Measurements from ENCODE around the gene ZNF248. TPM values are rescaled to one million over a fixed set of nuclear protein-coding genes. Genes with fewer than 3 reads are reported as not detected.

Gene ZNF248
- total RNA-seq, 1 donor from 2014 or later = not detected

DNA sequence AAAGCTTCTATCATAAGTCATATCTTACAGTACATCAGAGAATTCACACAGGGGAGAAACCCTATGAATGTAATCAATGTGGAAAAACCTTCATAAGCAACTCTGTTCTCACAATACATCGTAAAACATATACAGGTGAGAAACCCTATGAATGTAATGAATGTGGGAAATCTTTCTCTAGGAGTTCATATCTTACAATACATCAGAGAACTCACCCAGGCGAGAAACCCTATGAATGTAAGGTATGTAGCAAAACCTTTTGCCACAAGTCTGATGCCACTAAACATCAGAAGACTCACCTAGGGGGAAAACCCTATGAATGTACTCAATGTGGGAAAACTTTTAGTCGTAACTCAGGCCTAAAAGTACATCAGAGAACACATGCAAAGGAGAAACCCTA lies 38.3 kb upstream of the ZNF248 start:
- Histone ChIP-seq H3F3A (ENCODE audit: low read depth) (no peaks in the 10 kb centered on the region), H3K36me3 (no peaks in the 10 kb centered on the region), H2AFZ (replicated peaks) (no peak overlapping the region), H3K4me3 (no peak overlapping the region), H4K20me1 (ENCODE audit: low read depth) (no peaks in the 10 kb centered on the region), H3K9me3 (ENCODE audit: low read depth) (peaks cover 37% of the 10 kb centered on the region), H3K27ac (no peak overlapping the region), H3K27me3 (no peaks in the 10 kb centered on the region), H3K9ac (no peak overlapping the region), H3K79me2 (ENCODE audit: low read depth) (no peaks in the 10 kb centered on the region), H3K4me1 (no peaks in the 10 kb centered on the region), H3K4me2 (no peak overlapping the region)
- Mint-ChIP-seq H3K36me3 (no peaks in the 10 kb centered on the region), H3K4me1 (no peaks in the 10 kb centered on the region), H3K27ac (no peak overlapping the region), H3K4me3 (no peak overlapping the region), H3K27me3 (ENCODE audit: insufficient read depth, low read depth) (no peaks in the 10 kb centered on the region), H3K9me3 (peaks cover 28% of the 10 kb centered on the region)
- DNase-seq (ENCODE audit: low spot score) = no peak
- TF ChIP-seq, protein P1, sequence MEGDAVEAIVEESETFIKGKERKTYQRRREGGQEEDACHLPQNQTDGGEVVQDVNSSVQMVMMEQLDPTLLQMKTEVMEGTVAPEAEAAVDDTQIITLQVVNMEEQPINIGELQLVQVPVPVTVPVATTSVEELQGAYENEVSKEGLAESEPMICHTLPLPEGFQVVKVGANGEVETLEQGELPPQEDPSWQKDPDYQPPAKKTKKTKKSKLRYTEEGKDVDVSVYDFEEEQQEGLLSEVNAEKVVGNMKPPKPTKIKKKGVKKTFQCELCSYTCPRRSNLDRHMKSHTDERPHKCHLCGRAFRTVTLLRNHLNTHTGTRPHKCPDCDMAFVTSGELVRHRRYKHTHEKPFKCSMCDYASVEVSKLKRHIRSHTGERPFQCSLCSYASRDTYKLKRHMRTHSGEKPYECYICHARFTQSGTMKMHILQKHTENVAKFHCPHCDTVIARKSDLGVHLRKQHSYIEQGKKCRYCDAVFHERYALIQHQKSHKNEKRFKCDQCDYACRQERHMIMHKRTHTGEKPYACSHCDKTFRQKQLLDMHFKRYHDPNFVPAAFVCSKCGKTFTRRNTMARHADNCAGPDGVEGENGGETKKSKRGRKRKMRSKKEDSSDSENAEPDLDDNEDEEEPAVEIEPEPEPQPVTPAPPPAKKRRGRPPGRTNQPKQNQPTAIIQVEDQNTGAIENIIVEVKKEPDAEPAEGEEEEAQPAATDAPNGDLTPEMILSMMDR (IDR thresholded peaks at IDR 0.05) = no peak
- TF ChIP-seq EZH2 (IDR thresholded peaks at IDR 0.05) (no peak), EZH2phosphoT487 (IDR thresholded peaks at IDR 0.05) (no peak)

- H3K27ac Mint-ChIP-seq = no peak overlapping the region
- Histone ChIP-seq H3K9ac (no peak overlapping the region), H2AFZ (replicated peaks) (no peak overlapping the region), H4K20me1 (ENCODE audit: low read depth) (no peaks in the 10 kb centered on the region), H3K27me3 (no peaks in the 10 kb centered on the region), H3K4me2 (no peak overlapping the region), H3K9me3 (ENCODE audit: low read depth) (peaks cover 28% of the 10 kb centered on the region), H3K4me3 (no peak overlapping the region), H3F3A (ENCODE audit: low read depth) (no peaks in the 10 kb centered on the region), H3K79me2 (ENCODE audit: low read depth) (no peaks in the 10 kb centered on the region), H3K36me3 (no peaks in the 10 kb centered on the region), H3K4me1 (no peaks in the 10 kb centered on the region), H3K27ac (no peak overlapping the region)
- H3K4me1 Mint-ChIP-seq = no peaks in the 10 kb centered on the region
- H3K27me3 Mint-ChIP-seq (ENCODE audit: insufficient read depth, low read depth) = no peaks in the 10 kb centered on the region
- peaks cover 37% of the 10 kb centered on the region for H3K9me3 Mint-ChIP-seq
- no peak overlapping the region for H3K4me3 Mint-ChIP-seq
- no peak for DNase-seq (ENCODE audit: low spot score)
- TF ChIP-seq EZH2 (IDR thresholded peaks at IDR 0.05) (no peak), EZH2phosphoT487 (IDR thresholded peaks at IDR 0.05) (no peak)
- TF ChIP-seq, protein P1 (IDR thresholded peaks at IDR 0.05) = no peak
- peaks cover 2% of the 10 kb centered on the region for H3K36me3 Mint-ChIP-seq
Observed at GRCh38 chr10:37885850-37886249, 28.4 kb upstream of the ZNF248 start.

- peaks cover 15% of the 10 kb centered on the region for H3K9me3 Mint-ChIP-seq
- H3K27ac ChIP-seq = no peak overlapping the region
Observed at GRCh38 chr10:37872955-37873354, 15.5 kb upstream of the ZNF248 start.

More at GRCh38 chr10:37872955-37873354, 15.5 kb upstream of the ZNF248 start:
- DNase-seq (ENCODE audit: low spot score) = no peak
- TF ChIP-seq EZH2 (IDR thresholded peaks at IDR 0.05) (no peak), EZH2phosphoT487 (IDR thresholded peaks at IDR 0.05) (no peak)
- TF ChIP-seq, protein P1 (IDR thresholded peaks at IDR 0.05) = no peak
- Histone ChIP-seq H3K27me3 (no peaks in the 10 kb centered on the region), H3K9me3 (ENCODE audit: low read depth) (peaks cover 25% of the 10 kb centered on the region), H3K4me2 (no peak overlapping the region), H4K20me1 (ENCODE audit: low read depth) (no peaks in the 10 kb centered on the region), H3K4me1 (no peaks in the 10 kb centered on the region), H3K36me3 (no peaks in the 10 kb centered on the region), H3K9ac (no peak overlapping the region), H3K79me2 (ENCODE audit: low read depth) (no peaks in the 10 kb centered on the region), H3F3A (ENCODE audit: low read depth) (no peaks in the 10 kb centered on the region), H3K4me3 (no peak overlapping the region), H2AFZ (replicated peaks) (no peak overlapping the region)
- no peaks in the 10 kb centered on the region for H3K27me3 Mint-ChIP-seq (ENCODE audit: insufficient read depth, low read depth)
- no peak overlapping the region for H3K27ac Mint-ChIP-seq
- H3K36me3 Mint-ChIP-seq = no peaks in the 10 kb centered on the region
- H3K4me3 Mint-ChIP-seq = no peak overlapping the region
- H3K4me1 Mint-ChIP-seq = no peaks in the 10 kb centered on the region

Data from neural progenitor cell (in vitro differentiated cells).